DND-41 (cell line): ENCODE data around the gene ADGRF1.

Experiments used
- ATAC-seq: fragments of 200-7000 bp; cut with Tn5 transposase; 3 replicates; pipeline ENCODE4 v1.9.1; 2021; ENCODE audit warnings: low read depth; ENCODE audit not compliant: insufficient read depth
- DNase-seq: peaks from one replicate; pipeline ENCODE4 v3.0.0-alpha.2; 2020
- H2AFZ ChIP-seq: 2 replicates; pipeline ENCODE4 v1.6.0; 2012; ENCODE audit warnings: low read depth, low read length
- H3K27ac ChIP-seq: 2 replicates; pipeline ENCODE4 v1.5.1; 2012; ENCODE audit warnings: low read length, inconsistent platforms
- H3K27me3 ChIP-seq: fragments of 200-600 bp; sonication (generic); 2 replicates; pipeline ENCODE4 v1.6.0; 2012; ENCODE audit warnings: low read length, mild to moderate bottlenecking, inconsistent platforms; ENCODE audit not compliant: insufficient read depth, poor library complexity
- H3K36me3 ChIP-seq: 2 replicates; pipeline ENCODE4 v1.5.1; 2012; ENCODE audit warnings: low read length, inconsistent platforms; ENCODE audit not compliant: insufficient read depth
- H3K4me1 ChIP-seq: 2 replicates; pipeline ENCODE4 v1.5.1; 2012; ENCODE audit warnings: mild to moderate bottlenecking, low read length; ENCODE audit not compliant: insufficient read depth
- H3K4me2 ChIP-seq: 2 replicates; pipeline ENCODE4 v1.6.0; 2012; ENCODE audit warnings: mild to moderate bottlenecking, moderate library complexity, low read length, inconsistent platforms; ENCODE audit not compliant: insufficient read depth
- H3K4me3 ChIP-seq, 2 experiments: fragments of 200-600 bp in 1 of 2; shearing (Covaris generic) in 1 of 2; 2 replicates each; pipeline ENCODE4 v1.5.1; 2012 to 2016; ENCODE audit warnings: inconsistent platforms in 2 of 2, low read length in 2 of 2, mild to moderate bottlenecking in 2 of 2, low read depth in 1 of 2, moderate library complexity in 1 of 2
- H3K79me2 ChIP-seq: 2 replicates; pipeline ENCODE4 v1.6.0; 2012; ENCODE audit warnings: low read length, inconsistent platforms; ENCODE audit not compliant: insufficient read depth
- H3K9ac ChIP-seq: 2 replicates; pipeline ENCODE4 v1.6.0; 2012; ENCODE audit warnings: low read depth, mild to moderate bottlenecking, inconsistent platforms, low read length, moderate library complexity
- H3K9me3 ChIP-seq: 2 replicates; pipeline ENCODE4 v1.5.1; 2012; ENCODE audit warnings: low read length, moderate library complexity, mild to moderate bottlenecking, inconsistent platforms; ENCODE audit not compliant: insufficient read depth, severe bottlenecking
- H4K20me1 ChIP-seq: 2 replicates; pipeline ENCODE4 v1.6.0; 2012; ENCODE audit warnings: low read length; ENCODE audit not compliant: insufficient read depth
- CTCF ChIP-seq: IDR thresholded peaks from 2 replicates; pipeline ENCODE4 v1.5.1; 2012; ENCODE audit warnings: borderline replicate concordance, low read length, moderate library complexity, mild to moderate bottlenecking; ENCODE audit not compliant: poor library complexity, severe bottlenecking; ENCODE audit errors: extremely low read depth
- EZH2 ChIP-seq: IDR thresholded peaks from 3 replicates; pipeline ENCODE4 v1.6.1; 2012; ENCODE audit warnings: borderline replicate concordance, low read depth, mild to moderate bottlenecking, moderate library complexity, low read length, inconsistent platforms; ENCODE audit not compliant: severe bottlenecking

The ADGRF1 gene

DNA sequence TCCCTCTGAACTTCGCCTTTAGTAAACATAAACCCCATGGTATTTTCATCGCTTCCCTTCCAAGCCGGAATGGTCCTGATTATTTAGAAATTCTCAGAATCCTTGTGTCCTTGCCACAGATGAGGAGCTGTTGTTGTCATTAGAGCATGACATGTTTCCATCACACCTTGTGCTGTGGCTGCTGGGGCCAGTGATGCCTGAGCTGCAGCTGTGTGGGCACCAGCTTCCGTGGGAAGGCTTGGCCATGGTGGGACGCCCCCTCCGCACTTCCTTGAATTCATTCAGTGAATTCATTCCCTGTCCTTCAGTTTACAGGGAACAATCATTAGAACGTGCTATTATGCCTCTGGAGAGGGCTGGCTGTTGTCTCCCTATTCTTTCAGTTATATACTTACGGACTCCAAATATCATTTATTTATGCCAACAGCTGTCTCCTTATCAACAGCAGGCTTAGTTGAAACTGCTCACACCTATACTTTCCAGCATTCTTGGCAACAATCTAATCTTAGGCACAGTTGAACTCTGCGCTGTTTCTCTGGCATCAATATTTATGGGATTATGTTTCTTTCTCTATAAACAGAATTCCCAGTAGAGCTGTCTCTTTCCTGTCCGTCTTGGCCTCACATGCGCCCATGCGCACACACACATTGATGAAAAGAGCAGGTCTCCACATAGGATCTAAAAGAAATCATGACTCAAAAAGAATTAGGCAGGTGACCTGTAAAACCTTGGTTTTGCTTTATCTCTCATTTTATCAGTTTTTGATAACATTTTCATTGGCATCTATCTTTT lies 9.0 kb downstream of the ADGRF1 start:
- Histone ChIP-seq H3K27me3 (peaks cover 12% of the 10 kb centered on the region), H3K4me2 (no peak overlapping the region), H3K36me3 (no peaks in the 10 kb centered on the region), H3K79me2 (no peaks in the 10 kb centered on the region), H2AFZ (no peak overlapping the region), H3K9ac (no peak overlapping the region), H3K4me3 (no peak overlapping the region), H4K20me1 (no peaks in the 10 kb centered on the region), H3K4me1 (no peaks in the 10 kb centered on the region), H3K27ac (no peak overlapping the region), H3K9me3 (no peaks in the 10 kb centered on the region)
- TF ChIP-seq EZH2 (no peak), CTCF (no peak)
- no peak for ATAC-seq
- DNase-seq: no peak

DNA sequence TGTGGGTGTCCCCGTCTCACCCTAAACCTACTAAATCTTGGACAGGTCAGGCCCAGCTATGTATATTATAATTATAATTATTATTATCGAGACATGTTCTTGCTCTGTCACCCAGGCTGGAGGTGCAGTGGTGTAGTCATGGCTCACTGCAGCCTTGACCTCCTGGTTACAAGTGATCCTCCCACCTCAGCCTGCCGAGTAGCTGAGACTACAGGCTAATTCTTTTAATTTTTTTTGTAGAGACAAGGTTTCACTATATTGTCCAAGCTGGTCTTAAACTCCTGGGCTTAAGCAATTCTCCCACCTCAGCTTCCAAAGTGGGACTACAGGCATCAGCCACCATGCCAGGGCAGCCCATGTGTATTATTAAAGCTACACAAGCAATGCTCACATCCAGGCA lies 10.5 kb downstream of the ADGRF1 start:
- ATAC-seq: no peak
- H3K36me3 ChIP-seq: no peaks in the 10 kb centered on the region
- no peaks in the 10 kb centered on the region for H3K79me2 ChIP-seq
- TF ChIP-seq CTCF: no peak
- no peak for TF ChIP-seq EZH2
- H3K27ac ChIP-seq: no peak overlapping the region
- H2AFZ ChIP-seq: no peak overlapping the region
- H3K4me3 ChIP-seq: no peak overlapping the region
- no peak overlapping the region for H3K4me2 ChIP-seq
- no peak for DNase-seq
- H3K9me3 ChIP-seq: no peaks in the 10 kb centered on the region
- peaks cover under 1% of the 10 kb centered on the region; the same call in 1 of the 2 replicates for H4K20me1 ChIP-seq
- no peak overlapping the region for H3K9ac ChIP-seq
- H3K27me3 ChIP-seq: peaks cover 8% of the 10 kb centered on the region
- H3K4me1 ChIP-seq: no peaks in the 10 kb centered on the region

GRCh38 chr6:47029865-47030561 lies 12.1 kb downstream of the ADGRF1 start:
- Histone ChIP-seq H3K4me3 (no peak overlapping the region), H3K36me3 (no peaks in the 10 kb centered on the region), H4K20me1 (peaks cover 3% of the 10 kb centered on the region; the same call in 1 of the 2 replicates), H3K9ac (no peak overlapping the region), H3K27ac (no peak overlapping the region), H2AFZ (no peak overlapping the region), H3K9me3 (no peaks in the 10 kb centered on the region), H3K79me2 (no peaks in the 10 kb centered on the region), H3K27me3 (peaks cover 7% of the 10 kb centered on the region), H3K4me1 (no peaks in the 10 kb centered on the region), H3K4me2 (no peak overlapping the region)
- TF ChIP-seq EZH2 (no peak), CTCF (no peak)
- DNase-seq: no peak
- ATAC-seq: no peak
